Cardiac fibroblast (primary cell): ENCODE measurements around the gene TMEFF1.
A peak's percentile ranks its signal among the peaks of the same experiment; 100 is the strongest.

Experiments used
- DNase-seq, 2 donors: peaks; one replicate each; pipeline versions ENCODE4 v3.0.0 to v3.0.0-alpha.2; 2010; ENCODE audit warnings: low read depth in 2 of 2
- H3K4me3 ChIP-seq, 2 donors: replicated peaks in 1 of 2; 1 replicate in 1 of 2; 2 replicates in 1 of 2; pipeline ENCODE4 v1.5.1; 2011; ENCODE audit warnings: low read depth in 2 of 2, low read length in 2 of 2, mild to moderate bottlenecking in 2 of 2, moderate library complexity in 1 of 2
- CTCF ChIP-seq: IDR thresholded peaks from one replicate; pipeline ENCODE4 v1.5.1; 2011; ENCODE audit warnings: low read depth, mild to moderate bottlenecking, low read length, inconsistent platforms

The TMEFF1 gene

GRCh38 chr9:100600521-100601079, 127.7 kb downstream of the TMEFF1 start:
- no peak overlapping the region for H3K4me3 ChIP-seq

GRCh38 chr9:100601216-100601615, 128.3 kb downstream of the TMEFF1 start:
- TF ChIP-seq CTCF: peak; percentile 87
- H3K4me3 ChIP-seq: no peak overlapping the region
- peak; percentile 73 to 74 for DNase-seq

More at GRCh38 chr9:100600521-100601079, 127.7 kb downstream of the TMEFF1 start:
- DNase-seq: no peak
- TF ChIP-seq CTCF: no peak

- H3K4me3 ChIP-seq: no peak overlapping the region
- DNase-seq: peak; percentile 62 to 74
- TF ChIP-seq CTCF: peak; percentile 73
Measured at GRCh38 chr9:100602342-100602801, 129.4 kb downstream of the TMEFF1 start.

- H3K4me3 ChIP-seq: no peak overlapping the region
- no peak for TF ChIP-seq CTCF
- no peak for DNase-seq
Measured at GRCh38 chr9:100605405-100605804, 132.5 kb downstream of the TMEFF1 start.

- H3K4me3 ChIP-seq: no peak overlapping the region
- DNase-seq: no peak
- no peak for TF ChIP-seq CTCF
Measured at GRCh38 chr9:100619194-100619593, 146.2 kb downstream of the TMEFF1 start.

- TF ChIP-seq CTCF: no peak
- H3K4me3 ChIP-seq: no peak overlapping the region
Measured at GRCh38 chr9:100619665-100620064, 146.7 kb downstream of the TMEFF1 start.

GRCh38 chr9:100623969-100624368, 151.0 kb downstream of the TMEFF1 start:
- no peak for TF ChIP-seq CTCF
- DNase-seq: no peak
- H3K4me3 ChIP-seq: no peak overlapping the region

More at GRCh38 chr9:100619665-100620064, 146.7 kb downstream of the TMEFF1 start:
- no peak for DNase-seq
